Sigmoid colon (tissue), 7 donors: ENCODE results near the gene PRR20E. TPM values are rescaled to one million over a fixed set of nuclear protein-coding genes. Genes with fewer than 3 reads are reported as not detected.
"Not testable (repeated sequence)": the region's sequence is repeated elsewhere in the genome, so short reads cannot be mapped to it uniquely, and the experiment has no call there.

Experiments
- DNase-seq: peaks from one replicate; pipeline ENCODE4 v3.0.0-alpha.2; 2019
- H3K27ac ChIP-seq, 4 donors: fragments of 200-600 bp; sonication (generic); one replicate each; pipeline ENCODE4 v1.5.1; 2016 to 2019; ENCODE audit warnings: mild to moderate bottlenecking in 1 of 4
- H3K27me3 ChIP-seq, 3 donors: fragments of 200-600 bp; sonication (generic); one replicate each; pipeline ENCODE4 v1.5.1; 2019; ENCODE audit warnings: mild to moderate bottlenecking in 1 of 3
- H3K36me3 ChIP-seq, 4 donors: fragments of 200-600 bp; sonication (generic); one replicate each; pipeline ENCODE4 v1.5.1; 2016 to 2019
- H3K4me1 ChIP-seq, 4 donors: fragments of 200-600 bp; sonication (generic); one replicate each; pipeline ENCODE4 v1.5.1; 2017 to 2019
- H3K4me3 ChIP-seq, 4 donors: fragments of 200-600 bp; sonication (generic); one replicate each; pipeline ENCODE4 v1.5.1; 2017 to 2019; ENCODE audit warnings: mild to moderate bottlenecking in 2 of 4, moderate library complexity in 1 of 4
- H3K9me3 ChIP-seq, 4 donors: fragments of 200-600 bp in 3 of 4; sonication (generic) in 3 of 4; one replicate each; pipeline versions ENCODE4 v1.5.1 to v1.6.1; 2013 to 2019
- CTCF ChIP-seq, 4 experiments: fragments of 450-650 bp in 3 of 4; fragments of 200-600 bp in 1 of 4; IDR thresholded peaks; one replicate each; pipeline ENCODE4 v1.5.1; 2016 to 2019; ENCODE audit warnings: antibody characterized with exemption in 4 of 4, mild to moderate bottlenecking in 3 of 4, moderate library complexity in 2 of 4
- EP300 ChIP-seq, 4 donors: sonication (generic); formaldehyde crosslinking; IDR thresholded peaks; one replicate each; pipeline ENCODE4 v1.6.1; 2017; ENCODE audit warnings: antibody characterized with exemption in 4 of 4
- POLR2A ChIP-seq, 2 donors: fragments of 450-650 bp; IDR thresholded peaks; one replicate each; pipeline ENCODE4 v1.6.1; 2016; ENCODE audit warnings: antibody characterized with exemption in 2 of 2, mild to moderate bottlenecking in 2 of 2, moderate library complexity in 2 of 2
- POLR2AphosphoS5 ChIP-seq, 4 donors: sonication (generic); formaldehyde crosslinking; IDR thresholded peaks; one replicate each; pipeline ENCODE4 v1.6.1; 2017; ENCODE audit warnings: antibody characterized with exemption in 4 of 4
- WGBS, 2 donors: extraction: QIAGEN DNeasy Blood & Tissue Kit; methylation state at CpG; one replicate each; pipeline ENCODE4 v1.1.7; 2013; 5-methylcytosine and 5-hydroxymethylcytosine counted together
- intact Hi-C: fragments of 100-400 bp; cut with DNase I; formaldehyde crosslinking; loops from one replicate; pipeline ENCODE4 v1.15.1; 2023
- polyA plus RNA-seq, 3 donors: library from polyadenylated mRNA; stranded (reverse); fragments of 200-250 nt; gene quantifications; one replicate each; pipeline ENCODE4 v1.2.3, GENCODE V29; 2013
- total RNA-seq, 4 donors: library from RNA; depleted of rRNA; stranded (reverse); fragments of >200 nt; gene quantifications; one replicate each; pipeline ENCODE4 v1.1.0, GENCODE V29; 2016
- donor health status: healthy with polysubstance abuse.
- donor health status: Bipolar disorder and iron deficiency.
- donor health status: healthy.

The PRR20E gene
- total and polyA plus RNA-seq, 7 donors: not detected

GRCh38 chr13:57138988-57139387 is 28.0 kb upstream of the PRR20E start:
- 93 to 94% methylated on average over 5 of the region's 5 CpGs for WGBS, 2 donors
- no peak for DNase-seq
- no peaks in the 10 kb centered on the region for H3K27me3 ChIP-seq
- H3K27ac ChIP-seq: no peak overlapping the region
- H3K4me1 ChIP-seq: no peaks in the 10 kb centered on the region
- intact Hi-C loops: no loop called here
- no peak for TF ChIP-seq EP300 (IDR thresholded peaks at IDR 0.05)
- TF ChIP-seq CTCF (IDR thresholded peaks at IDR 0.05): no peak
- no peak for TF ChIP-seq POLR2A (IDR thresholded peaks at IDR 0.05)
- TF ChIP-seq POLR2AphosphoS5 (IDR thresholded peaks at IDR 0.05): no peak
- H3K9me3 ChIP-seq: no peaks in the 10 kb centered on the region
- no peak overlapping the region for H3K4me3 ChIP-seq
- no peaks in the 10 kb centered on the region for H3K36me3 ChIP-seq

GRCh38 chr13:57139781-57140180 is 27.2 kb upstream of the PRR20E start:
- H3K4me3 ChIP-seq, H3K27ac ChIP-seq, H3K27me3 ChIP-seq, H3K36me3 ChIP-seq, H3K4me1 ChIP-seq, H3K9me3 ChIP-seq, DNase-seq, intact Hi-C loops: not testable (repeated sequence)
- 91 to 97% methylated on average over 7 to 14 of the region's 18 CpGs for WGBS, 2 donors

- 96 to 98% methylated on average over 10 to 13 of the region's 34 CpGs for WGBS, 2 donors
- H3K4me1 ChIP-seq, H3K4me3 ChIP-seq, H3K27ac ChIP-seq, H3K36me3 ChIP-seq, intact Hi-C loops, H3K9me3 ChIP-seq, H3K27me3 ChIP-seq, DNase-seq: not testable (repeated sequence)
These were observed 26.6 kb upstream of the PRR20E start, which contains the start of gene PRR20A for GRCh38 chr13:57140235-57140968. TSS of gene PRR20A (plus strand) at chr13:57140918. CDS start at chr13:57141305, 387 bp downstream.

- H3K4me1 ChIP-seq, H3K27ac ChIP-seq, intact Hi-C loops, H3K36me3 ChIP-seq, H3K27me3 ChIP-seq, H3K9me3 ChIP-seq, H3K4me3 ChIP-seq, DNase-seq: not testable (repeated sequence)
- no CpG with 5 or more reads among the region's 22 CpGs for WGBS, 2 donors
These were observed 19.8 kb upstream of the PRR20E start, which contains the start of gene PRR20B for GRCh38 chr13:57147188-57147587. TSS of gene PRR20B (plus strand) at chr13:57147488. CDS start at chr13:57147875, 387 bp downstream.

- H3K27me3 ChIP-seq, intact Hi-C loops, H3K27ac ChIP-seq, H3K4me1 ChIP-seq, H3K4me3 ChIP-seq, H3K36me3 ChIP-seq, H3K9me3 ChIP-seq: not testable (repeated sequence)
- DNase-seq: peak; percentile 29
- WGBS, 2 donors: 96% methylated on average over 6 of the region's 14 CpGs
These were observed 18.9 kb upstream of the PRR20E start for GRCh38 chr13:57148106-57148505.

- H3K36me3 ChIP-seq, intact Hi-C loops: not testable (repeated sequence)
- WGBS, 2 donors: no CpG with 5 or more reads among the region's 22 CpGs
These were observed 13.2 kb upstream of the PRR20E start, which contains the start of gene PRR20C for GRCh38 chr13:57153761-57154160. TSS of gene PRR20C (plus strand) at chr13:57154061. CDS start at chr13:57154448, 387 bp downstream.

GRCh38 chr13:57160332-57160731 is 6.7 kb upstream of the PRR20E start, which contains the start of gene PRR20D:
TSS of gene PRR20D (plus strand) at chr13:57160632. CDS start at chr13:57161019, 387 bp downstream.
- H3K27me3 ChIP-seq, H3K36me3 ChIP-seq, H3K27ac ChIP-seq, DNase-seq, H3K9me3 ChIP-seq, intact Hi-C loops, H3K4me3 ChIP-seq, H3K4me1 ChIP-seq: not testable (repeated sequence)
- WGBS, 2 donors: no CpG with 5 or more reads among the region's 22 CpGs

More at GRCh38 chr13:57153761-57154160, 13.2 kb upstream of the PRR20E start, which contains the start of gene PRR20C:
- H3K27ac ChIP-seq, H3K9me3 ChIP-seq, DNase-seq, H3K4me3 ChIP-seq, H3K27me3 ChIP-seq, H3K4me1 ChIP-seq: not testable (repeated sequence)

- Histone ChIP-seq H3K36me3 (no peaks in the 10 kb centered on the region), H3K4me3 (no peak overlapping the region), H3K27ac (no peak overlapping the region), H3K27me3 (no peaks in the 10 kb centered on the region), H3K9me3 (no peaks in the 10 kb centered on the region), H3K4me1 (no peaks in the 10 kb centered on the region)
- no peak for DNase-seq
- intact Hi-C loops: no loop called here
- WGBS, 2 donors: 87 to 91% methylated on average over 1 of the region's 1 CpG
- no peak for TF ChIP-seq POLR2A (IDR thresholded peaks at IDR 0.05)
- TF ChIP-seq EP300 (IDR thresholded peaks at IDR 0.05): no peak
- TF ChIP-seq POLR2AphosphoS5 (IDR thresholded peaks at IDR 0.05): no peak
- TF ChIP-seq CTCF (IDR thresholded peaks at IDR 0.05): no peak
These were observed 24.7 kb downstream of the PRR20E start for GRCh38 chr13:57191667-57192066.
